Peyer's patch (tissue), 4 donors: Measurements from ENCODE around the gene MAPK9.

ENCODE experiments used
- CTCF ChIP-seq, 6 experiments: fragments of 450-650 bp in 4 of 6; fragments of 200-600 bp in 2 of 6; sonication (generic) in 1 of 6; IDR thresholded peaks; one replicate each; pipeline ENCODE4 v1.5.1; 2017 to 2019; ENCODE audit warnings: antibody characterized with exemption in 6 of 6, mild to moderate bottlenecking in 3 of 6, moderate library complexity in 1 of 6
- POLR2A ChIP-seq, 2 donors: fragments of 450-650 bp; IDR thresholded peaks; one replicate each; pipeline ENCODE4 v1.5.1; 2017; ENCODE audit warnings: antibody characterized with exemption in 2 of 2, mild to moderate bottlenecking in 2 of 2, moderate library complexity in 2 of 2

- no peak for TF ChIP-seq CTCF (IDR thresholded peaks at IDR 0.05)
- TF ChIP-seq POLR2A (IDR thresholded peaks at IDR 0.05) = no peak
Measured at GRCh38 chr5:180316586-180316985, 24.7 kb upstream of the MAPK9 start.
